NCI-H524 (cell line): Measurements from ENCODE around the gene KLHL2.

ENCODE experiments used
- DNase-seq, 2 experiments: peaks; one replicate each; lab custom pipeline; 2025; lab: John Stamatoyannopoulos, UW

Gene KLHL2

GRCh38 chr4:165289423-165289785, 82.0 kb downstream of the KLHL2 start:
- no peak for DNase-seq

- no peak for DNase-seq
Observed at GRCh38 chr4:165293061-165293460, 85.7 kb downstream of the KLHL2 start.

- no peak for DNase-seq
Observed at GRCh38 chr4:165293927-165294649, 86.7 kb downstream of the KLHL2 start.

GRCh38 chr4:165294907-165295306, 87.5 kb downstream of the KLHL2 start:
- no peak for DNase-seq

GRCh38 chr4:165297626-165298025, 90.3 kb downstream of the KLHL2 start:
- no peak for DNase-seq

GRCh38 chr4:165299399-165300060, 92.2 kb downstream of the KLHL2 start:
- no peak for DNase-seq

- DNase-seq: no peak
Observed at GRCh38 chr4:165301833-165302232, 94.5 kb downstream of the KLHL2 start.

GRCh38 chr4:165302658-165303057, 95.3 kb downstream of the KLHL2 start:
- no peak for DNase-seq

- no peak for DNase-seq
Observed at GRCh38 chr4:165308166-165308565, 100.8 kb downstream of the KLHL2 start.

GRCh38 chr4:165308606-165309005, 101.2 kb downstream of the KLHL2 start:
- DNase-seq: no peak

- no peak for DNase-seq
Observed at GRCh38 chr4:165309456-165309855, 102.1 kb downstream of the KLHL2 start.

- DNase-seq: no peak
Observed at GRCh38 chr4:165312506-165312905, 105.1 kb downstream of the KLHL2 start.

- DNase-seq: no peak
Observed at GRCh38 chr4:165319030-165319429, 111.7 kb downstream of the KLHL2 start.

GRCh38 chr4:165319509-165319908, 112.1 kb downstream of the KLHL2 start:
- DNase-seq: no peak

- no peak for DNase-seq
Observed at GRCh38 chr4:165324236-165324917, 117.0 kb downstream of the KLHL2 start.

GRCh38 chr4:165324918-165325304, 117.5 kb downstream of the KLHL2 start:
- no peak for DNase-seq

- no peak for DNase-seq
Observed at GRCh38 chr4:165325732-165326512, 118.6 kb downstream of the KLHL2 start.

GRCh38 chr4:165326831-165327210, 119.5 kb downstream of the KLHL2 start:
- DNase-seq: peak in 1 of 2 experiments; percentile 10

GRCh38 chr4:165327211-165328100, 120.1 kb downstream of the KLHL2 start, which contains the start of gene MSMO1:
TSS of gene MSMO1 (plus strand) at chr4:165327669. CDS start at chr4:165333371, 5,702 bp downstream.
- peak; percentile 94 to 95 for DNase-seq

GRCh38 chr4:165328101-165328425, 120.7 kb downstream of the KLHL2 start:
- DNase-seq: no peak

- DNase-seq: no peak
Observed at GRCh38 chr4:165328708-165329107, 121.3 kb downstream of the KLHL2 start.
